Activated naive CD4-positive, alpha-beta T cell treated with anti-CD3 and anti-CD28 coated beads, Interleukin-2, amount 50 U/mL, for 16 hours (primary cell): ENCODE results near the gene RSF1.

Source experiments
- DNase-seq: peaks from one replicate; pipeline ENCODE4 v3.0.0-alpha.2; 2020

RSF1 gene

GRCh38 chr11:77736473-77736872, 84.0 kb downstream of the RSF1 start:
- DNase-seq, result no peak

DNA sequence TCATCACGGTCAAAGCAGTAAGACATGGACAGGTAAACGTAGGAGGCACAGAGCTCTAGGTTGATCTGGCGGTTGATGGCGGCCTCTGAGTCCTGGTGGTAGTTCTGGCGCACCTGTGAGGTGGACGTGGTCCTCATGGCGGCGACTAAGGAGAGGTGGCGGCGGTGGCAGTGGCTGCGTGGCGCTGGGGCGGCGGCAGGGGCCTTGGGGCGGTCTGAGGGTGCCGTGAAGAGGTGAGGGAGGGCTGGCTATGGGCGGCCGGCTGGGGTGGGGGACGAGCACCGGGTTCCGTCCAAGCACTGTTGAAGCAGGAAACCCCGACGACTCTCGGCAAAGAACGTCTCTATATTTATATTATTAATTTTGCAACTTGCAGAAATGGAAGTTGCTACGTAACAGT, 85.6 kb downstream of the RSF1 start:
- DNase-seq, result no peak

DNA sequence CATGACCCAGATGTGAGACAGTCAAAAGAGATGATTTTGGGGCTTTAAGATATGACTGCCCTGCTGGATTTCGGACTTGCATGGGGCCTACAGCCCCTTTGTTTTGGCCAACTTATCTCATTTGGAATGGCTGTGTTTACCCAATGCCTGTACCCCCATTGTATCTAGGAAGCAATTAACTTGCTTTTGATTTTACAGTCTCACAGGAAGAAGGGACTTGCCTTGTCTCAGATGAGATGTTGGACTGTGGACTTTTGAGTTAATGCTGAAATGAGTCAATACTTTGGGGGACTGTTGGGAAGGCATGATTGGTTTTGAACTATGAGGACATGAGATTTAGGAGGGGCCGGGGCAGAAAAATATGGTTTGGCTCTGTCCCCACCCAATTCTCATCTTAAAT, 88.4 kb downstream of the RSF1 start:
- DNase-seq, result no peak

DNA sequence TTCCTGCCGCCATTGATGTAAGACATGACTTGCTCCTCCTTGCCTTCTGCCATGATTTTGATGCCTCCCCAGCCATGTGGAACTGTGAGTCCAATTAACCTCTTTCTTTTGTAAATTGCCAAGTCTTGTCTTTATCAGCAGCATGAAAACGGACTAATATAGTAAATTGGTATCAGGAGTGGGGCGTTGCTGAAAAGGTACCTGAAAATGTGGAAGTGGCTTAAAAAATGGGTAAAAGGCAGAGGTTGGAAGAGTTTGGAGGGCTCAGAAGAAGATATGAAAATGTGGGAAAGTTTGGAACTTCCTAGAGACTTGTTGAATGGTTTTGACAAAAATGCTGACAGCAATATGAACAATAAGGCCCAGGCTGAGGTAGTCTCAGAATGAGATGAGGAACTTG, 89.7 kb downstream of the RSF1 start:
- DNase-seq, result no peak

GRCh38 chr11:77729063-77729462, 91.5 kb downstream of the RSF1 start:
- no peak for DNase-seq

- DNase-seq, result no peak
Observed at GRCh38 chr11:77728203-77728786, 92.2 kb downstream of the RSF1 start.

DNA sequence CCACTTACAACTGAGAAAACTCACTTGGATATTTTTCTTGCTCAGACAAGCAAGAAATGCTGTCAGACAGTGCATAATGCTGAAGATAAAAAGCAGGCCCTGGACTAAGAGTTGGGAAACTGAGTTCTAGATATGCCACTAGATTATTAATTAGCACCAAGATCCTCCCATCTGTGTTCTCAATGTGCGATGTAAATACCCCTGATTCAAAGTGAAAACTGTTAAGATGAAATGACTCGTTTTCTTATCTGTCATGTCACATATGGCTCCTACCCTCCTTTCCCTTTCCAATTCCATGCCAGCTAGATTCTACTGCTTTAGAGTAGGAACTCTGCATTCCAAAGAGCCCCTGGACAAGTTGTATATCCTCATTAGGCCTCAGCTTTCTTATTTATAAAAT, 94.0 kb downstream of the RSF1 start:
- DNase-seq, result no peak

DNA sequence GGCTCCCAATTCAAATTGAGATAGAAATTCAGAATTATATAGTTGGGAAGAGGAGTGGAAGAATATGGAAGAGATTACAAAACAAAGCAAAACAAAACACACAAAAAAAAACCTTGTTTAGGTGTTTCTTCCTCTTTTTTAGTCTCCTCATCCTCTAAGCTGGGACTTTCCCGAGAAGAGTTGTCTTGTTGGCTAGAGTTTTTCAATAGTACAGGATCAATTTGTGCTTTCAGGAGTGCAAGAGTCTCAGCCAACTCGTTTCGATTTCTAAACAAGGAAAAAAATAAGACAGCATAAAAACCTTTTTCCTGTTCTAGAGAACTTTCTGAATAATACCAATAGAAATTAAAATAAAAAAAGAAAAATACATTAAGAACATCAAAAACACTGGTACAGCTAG, 95.1 kb downstream of the RSF1 start:
- DNase-seq, result no peak

- DNase-seq, result no peak
Observed at GRCh38 chr11:77724636-77725035, 95.9 kb downstream of the RSF1 start.

GRCh38 chr11:77723024-77723423, 97.5 kb downstream of the RSF1 start:
- DNase-seq, result no peak

DNA sequence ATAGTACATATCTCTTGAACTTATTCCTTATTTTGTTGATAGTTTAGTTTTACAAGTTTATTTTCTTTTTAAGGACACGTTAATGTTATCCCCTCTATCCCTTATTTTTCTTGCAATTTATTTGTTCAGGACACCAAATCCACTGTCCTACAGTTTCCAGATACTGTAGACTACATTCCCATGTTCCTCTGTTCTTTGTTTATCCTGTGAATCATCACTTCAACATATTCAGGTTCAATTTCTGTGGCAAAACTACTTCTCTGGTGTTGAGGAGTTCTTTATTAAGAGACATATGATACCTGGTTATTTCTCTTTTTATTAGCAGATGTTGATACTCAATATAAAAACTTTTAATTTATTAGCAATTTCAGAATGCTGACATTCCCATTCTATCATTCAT, 110.2 kb downstream of the RSF1 start:
- DNase-seq, result no peak

GRCh38 chr11:77705876-77706579, 114.5 kb downstream of the RSF1 start:
- no peak for DNase-seq

- no peak for DNase-seq
Observed at GRCh38 chr11:77705195-77705875, 115.2 kb downstream of the RSF1 start.

GRCh38 chr11:77704029-77704428, 116.5 kb downstream of the RSF1 start:
- DNase-seq, result no peak

DNA sequence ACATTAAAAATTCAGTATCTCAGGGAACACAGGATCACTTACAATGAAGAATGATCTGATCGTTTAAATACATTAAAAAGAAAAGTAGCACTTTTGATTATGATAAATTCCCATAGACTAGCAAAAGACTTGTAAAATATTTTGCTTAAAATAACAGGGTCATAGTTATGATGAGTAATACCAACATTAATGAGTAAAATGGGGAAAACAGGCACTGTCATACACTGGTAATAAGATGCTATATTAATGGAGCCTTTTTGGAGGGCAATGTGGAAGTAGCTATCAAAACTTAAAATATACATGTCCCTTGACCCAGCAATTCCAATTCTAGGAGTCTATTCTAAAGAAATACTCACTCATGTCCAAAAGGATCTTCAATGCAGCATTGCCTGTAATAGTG, 121.1 kb downstream of the RSF1 start:
- no peak for DNase-seq

DNA sequence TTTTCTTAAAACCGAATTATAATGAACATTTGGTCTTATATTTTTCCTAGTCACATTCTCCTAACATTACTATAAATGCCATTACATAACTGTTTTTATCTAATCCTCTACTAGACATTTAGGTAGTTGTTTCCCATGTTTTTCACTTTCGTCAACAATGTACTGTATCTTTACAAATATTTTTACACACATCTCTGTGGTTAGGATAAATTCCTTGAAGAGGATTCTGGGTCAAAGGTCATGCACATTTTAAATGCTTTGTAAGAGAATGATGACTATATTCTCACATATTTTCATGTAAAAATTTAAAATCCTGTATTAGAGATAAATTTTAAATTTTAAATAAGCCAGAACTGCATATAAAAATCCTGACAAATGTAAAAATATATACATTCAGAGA, 121.6 kb downstream of the RSF1 start:
- no peak for DNase-seq

DNA sequence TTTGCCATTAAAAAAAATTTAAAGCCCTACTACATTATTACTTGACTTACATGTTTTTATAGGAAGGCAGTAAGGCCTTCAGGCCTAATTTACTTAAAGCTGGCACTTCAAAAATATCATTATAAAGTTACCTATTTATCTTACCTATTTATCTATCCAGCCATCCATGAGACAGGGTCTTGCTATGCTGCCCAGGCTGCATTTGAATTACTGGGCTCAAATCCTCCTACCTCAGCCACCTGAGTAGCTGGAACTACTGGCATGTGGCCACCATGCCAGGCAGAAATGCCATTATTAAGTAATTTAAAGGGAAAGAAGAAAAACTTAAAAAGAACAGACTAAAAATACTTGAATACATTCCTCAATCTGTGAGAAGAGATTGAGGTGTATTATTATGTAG, 122.7 kb downstream of the RSF1 start:
- no peak for DNase-seq

DNA sequence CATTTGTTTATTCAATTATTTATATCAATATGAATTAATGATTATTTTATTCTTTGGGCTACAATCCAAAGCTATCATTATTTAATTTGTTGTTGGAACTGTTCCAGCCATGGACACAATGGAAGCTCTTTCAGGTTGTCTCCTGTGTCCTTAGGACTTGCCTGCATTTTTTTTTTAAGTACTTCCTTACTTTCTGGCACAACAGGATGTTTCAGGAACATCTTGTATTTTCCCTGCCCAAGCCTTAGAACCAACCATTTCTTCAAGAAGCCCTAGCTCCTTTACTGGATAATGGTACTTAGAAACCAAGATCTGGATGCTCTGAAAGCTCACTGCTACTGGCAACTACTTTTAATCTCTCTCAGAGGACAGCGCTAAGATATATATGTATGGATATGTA, 125.1 kb downstream of the RSF1 start:
- DNase-seq, result no peak

- DNase-seq, result no peak
Observed at GRCh38 chr11:77690649-77691048, 129.9 kb downstream of the RSF1 start.

GRCh38 chr11:77687088-77687487, 133.4 kb downstream of the RSF1 start:
- DNase-seq, result no peak

GRCh38 chr11:77677138-77677537, 143.4 kb downstream of the RSF1 start:
- no peak for DNase-seq

- no peak for DNase-seq
Observed at GRCh38 chr11:77672264-77672663, 148.3 kb downstream of the RSF1 start.

- no peak for DNase-seq
Observed at GRCh38 chr11:77669848-77670511, 150.5 kb downstream of the RSF1 start.

DNA sequence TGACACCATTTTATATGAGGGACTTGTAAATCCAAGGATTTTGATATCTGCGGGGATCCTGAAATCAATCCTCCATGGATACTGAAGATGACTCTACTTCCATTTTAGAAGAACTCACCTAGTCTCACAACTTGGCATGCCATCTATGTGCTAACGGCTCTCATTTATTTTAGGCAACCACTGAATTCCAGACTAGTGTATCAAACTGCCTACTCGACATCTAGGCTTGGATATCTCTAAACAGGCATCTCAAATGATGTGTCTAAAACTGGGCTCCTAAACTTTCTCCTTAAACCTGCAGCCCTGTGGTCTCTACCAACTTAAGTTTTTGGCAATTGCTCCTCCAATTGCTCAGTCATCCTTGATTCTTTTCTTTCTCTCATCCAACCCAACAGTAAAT, 151.8 kb downstream of the RSF1 start:
- no peak for DNase-seq
